MCF 10A (cell line): Measurements from ENCODE around the gene CTSZ. TPM values are rescaled to one million over a fixed set of nuclear protein-coding genes. Genes with fewer than 3 reads are reported as not detected.

Experiments used
- BruUV-seq: library from RNA; stranded (reverse); fragments of 400-500 nt; replicated peaks from 2 replicates; lab custom pipeline; 2021; lab: Mats Ljungman, UMichigan
- CTCF ChIA-PET: fragments of 300-600 bp; sonication (Branson Sonifier 250); formaldehyde crosslinking; extraction: SDS; loops from one replicate; lab custom pipeline; 2021; ENCODE audit warnings: antibody characterized with exemption, inconsistent platforms; lab: Yijun Ruan, JAX
- POLR2A ChIA-PET: fragments of 300-600, 350-650 bp; sonication (Branson Sonifier 250); formaldehyde crosslinking; extraction: SDS; loops from one replicate; lab custom pipeline; 2020; ENCODE audit warnings: antibody characterized with exemption, inconsistent platforms; lab: Yijun Ruan, JAX
- DNase-seq: peaks from one replicate; pipeline ENCODE4 v3.0.0-alpha.2; 2018; ENCODE audit not compliant: unreplicated experiment
- H3K27ac Mint-ChIP-seq: one replicate; pipeline ENCODE4 v1.8.0; 2022; ENCODE audit warnings: mild to moderate bottlenecking, low read depth, mixed read lengths; ENCODE audit not compliant: unreplicated experiment
- H3K27me3 Mint-ChIP-seq: one replicate; pipeline ENCODE4 v1.8.0; 2022; ENCODE audit warnings: mixed read lengths; ENCODE audit not compliant: insufficient read depth, unreplicated experiment
- H3K36me3 Mint-ChIP-seq: one replicate; pipeline ENCODE4 v1.8.0; 2022; ENCODE audit warnings: mild to moderate bottlenecking, moderate library complexity, mixed read lengths; ENCODE audit not compliant: insufficient read depth, unreplicated experiment
- H3K4me1 Mint-ChIP-seq: one replicate; pipeline ENCODE4 v1.8.0; 2022; ENCODE audit warnings: mixed read lengths; ENCODE audit not compliant: insufficient read depth, unreplicated experiment
- H3K4me3 Mint-ChIP-seq: one replicate; pipeline ENCODE4 v1.8.0; 2022; ENCODE audit warnings: mild to moderate bottlenecking, moderate library complexity, mixed read lengths; ENCODE audit not compliant: unreplicated experiment
- H3K9me3 Mint-ChIP-seq: one replicate; pipeline ENCODE4 v1.8.0; 2022; ENCODE audit warnings: mixed read lengths; ENCODE audit not compliant: unreplicated experiment
- CTCF ChIP-seq: fragments of 200-600 bp; IDR thresholded peaks from one replicate; pipeline ENCODE4 v1.8.0; 2022; ENCODE audit warnings: antibody characterized with exemption, mild to moderate bottlenecking; ENCODE audit not compliant: unreplicated experiment
- intact Hi-C: fragments of 100-400 bp; cut with micrococcal nuclease; formaldehyde crosslinking; loops from 2 replicates; pipeline ENCODE4 v1.14.1; 2022
- total RNA-seq: library from RNA; stranded (reverse); gene quantifications from 2 replicates; pipeline ENCODE4 v1.2.3, GENCODE V29; 2022

CTSZ gene
- total RNA-seq, 1 experiment from 2014 or later = 96.6 TPM

GRCh38 chr20:58970146-58970545 lies 36.9 kb downstream of the CTSZ start:
- POLR2A ChIA-PET = interaction anchor here (1.2 kb wide), 1 partner anchor 11 kb away, joined by 5 read pairs; the partner anchor contains the start of gene NELFCD
- BruUV-seq = no TSS peak
- DNase-seq = no peak
- Mint-ChIP-seq H3K9me3 (peaks cover 26% of the 10 kb centered on the region), H3K4me3 (no peak overlapping the region), H3K27ac (no peak overlapping the region), H3K36me3 (no peaks in the 10 kb centered on the region), H3K4me1 (no peaks in the 10 kb centered on the region), H3K27me3 (peaks cover 52% of the 10 kb centered on the region)
- intact Hi-C loops = no loop called here
- CTCF ChIA-PET = no interaction called here
- TF ChIP-seq CTCF = no peak

GRCh38 chr20:58969439-58969838 lies 37.6 kb downstream of the CTSZ start:
- no TSS peak for BruUV-seq
- Mint-ChIP-seq H3K4me1 (no peaks in the 10 kb centered on the region), H3K36me3 (no peaks in the 10 kb centered on the region), H3K9me3 (peaks cover 25% of the 10 kb centered on the region), H3K27me3 (peaks cover 59% of the 10 kb centered on the region), H3K4me3 (no peak overlapping the region), H3K27ac (no peak overlapping the region)
- POLR2A ChIA-PET = interaction anchor here (1.2 kb wide), 1 partner anchor 12 kb away, joined by 5 read pairs; the partner anchor contains the start of gene NELFCD
- intact Hi-C loops = no loop called here
- no peak for DNase-seq
- TF ChIP-seq CTCF = no peak
- CTCF ChIA-PET = interaction anchor here (0.7 kb wide), 1 partner anchor 12 kb away, joined by 4 read pairs; no protein-coding TSS in a partner anchor

- no peak overlapping the region for H3K27ac Mint-ChIP-seq
- no TSS peak for BruUV-seq
- H3K9me3 Mint-ChIP-seq = peaks cover 18% of the 10 kb centered on the region
- intact Hi-C loops = no loop called here
- H3K36me3 Mint-ChIP-seq = no peaks in the 10 kb centered on the region
- no peak for DNase-seq
- POLR2A ChIA-PET = interaction anchor here (0.6 to 1.0 kb wide), 3 partner anchors 10 to 315 kb away, joined by 3 to 4 read pairs (median 3); no protein-coding TSS in a partner anchor
- no peaks in the 10 kb centered on the region for H3K4me1 Mint-ChIP-seq
- CTCF ChIA-PET = interaction anchor here (0.5 to 0.6 kb wide), 2 partner anchors 434 to 452 kb away, joined by 3 to 5 read pairs; no protein-coding TSS in a partner anchor
- no peak overlapping the region for H3K4me3 Mint-ChIP-seq
- TF ChIP-seq CTCF = no peak
- peaks cover 75% of the 10 kb centered on the region for H3K27me3 Mint-ChIP-seq
Observed at GRCh38 chr20:58967652-58968429, 39.2 kb downstream of the CTSZ start.
